ENCODE measurements around the gene CX3CR1.

Gene CX3CR1

GRCh38 chr3:39295184-39295775 lies 15.4 kb upstream of the CX3CR1 start:
- Histone ChIP-seq H3K4me2 (ENCODE audit: low read length) (no peak overlapping the region), H3K79me2 (ENCODE audit: insufficient read depth, low read length) (no peaks in the 10 kb centered on the region), H3K4me1 (ENCODE audit: insufficient read depth, low read length, severe bottlenecking) (no peaks in the 10 kb centered on the region), H4K20me1 (ENCODE audit: insufficient read depth, low read length) (no peaks in the 10 kb centered on the region), H3K9me2 (ENCODE audit: low read depth, low read length) (no peaks in the 10 kb centered on the region), H2AFZ (ENCODE audit: low read length) (no peak overlapping the region), H3K27me3 (ENCODE audit: insufficient read depth, low read length) (no peaks in the 10 kb centered on the region), H3K9ac (ENCODE audit: low read length) (no peak overlapping the region), H3K9me3 (ENCODE audit: low read length) (peaks cover 10% of the 10 kb centered on the region; the same call in 1 of the 2 replicates), H3F3A (ENCODE audit: insufficient read depth, low read length) (no peaks in the 10 kb centered on the region; the same call in 1 of the 2 replicates), H3K4me3 (ENCODE audit: low read depth, low read length, poor library complexity, severe bottlenecking) (no peak overlapping the region), H3K36me3 (ENCODE audit: insufficient read depth, low read length) (no peaks in the 10 kb centered on the region), H3K27ac (ENCODE audit: low read depth, low read length, poor library complexity, severe bottlenecking) (no peak overlapping the region)
- TF ChIP-seq EZH2 (IDR thresholded peaks at IDR 0.05; ENCODE audit: borderline replicate concordance, low read length), result no peak
- TF ChIP-seq, protein P1, sequence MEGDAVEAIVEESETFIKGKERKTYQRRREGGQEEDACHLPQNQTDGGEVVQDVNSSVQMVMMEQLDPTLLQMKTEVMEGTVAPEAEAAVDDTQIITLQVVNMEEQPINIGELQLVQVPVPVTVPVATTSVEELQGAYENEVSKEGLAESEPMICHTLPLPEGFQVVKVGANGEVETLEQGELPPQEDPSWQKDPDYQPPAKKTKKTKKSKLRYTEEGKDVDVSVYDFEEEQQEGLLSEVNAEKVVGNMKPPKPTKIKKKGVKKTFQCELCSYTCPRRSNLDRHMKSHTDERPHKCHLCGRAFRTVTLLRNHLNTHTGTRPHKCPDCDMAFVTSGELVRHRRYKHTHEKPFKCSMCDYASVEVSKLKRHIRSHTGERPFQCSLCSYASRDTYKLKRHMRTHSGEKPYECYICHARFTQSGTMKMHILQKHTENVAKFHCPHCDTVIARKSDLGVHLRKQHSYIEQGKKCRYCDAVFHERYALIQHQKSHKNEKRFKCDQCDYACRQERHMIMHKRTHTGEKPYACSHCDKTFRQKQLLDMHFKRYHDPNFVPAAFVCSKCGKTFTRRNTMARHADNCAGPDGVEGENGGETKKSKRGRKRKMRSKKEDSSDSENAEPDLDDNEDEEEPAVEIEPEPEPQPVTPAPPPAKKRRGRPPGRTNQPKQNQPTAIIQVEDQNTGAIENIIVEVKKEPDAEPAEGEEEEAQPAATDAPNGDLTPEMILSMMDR (IDR thresholded peaks at IDR 0.05; ENCODE audit: low read length), result no peak

DNA sequence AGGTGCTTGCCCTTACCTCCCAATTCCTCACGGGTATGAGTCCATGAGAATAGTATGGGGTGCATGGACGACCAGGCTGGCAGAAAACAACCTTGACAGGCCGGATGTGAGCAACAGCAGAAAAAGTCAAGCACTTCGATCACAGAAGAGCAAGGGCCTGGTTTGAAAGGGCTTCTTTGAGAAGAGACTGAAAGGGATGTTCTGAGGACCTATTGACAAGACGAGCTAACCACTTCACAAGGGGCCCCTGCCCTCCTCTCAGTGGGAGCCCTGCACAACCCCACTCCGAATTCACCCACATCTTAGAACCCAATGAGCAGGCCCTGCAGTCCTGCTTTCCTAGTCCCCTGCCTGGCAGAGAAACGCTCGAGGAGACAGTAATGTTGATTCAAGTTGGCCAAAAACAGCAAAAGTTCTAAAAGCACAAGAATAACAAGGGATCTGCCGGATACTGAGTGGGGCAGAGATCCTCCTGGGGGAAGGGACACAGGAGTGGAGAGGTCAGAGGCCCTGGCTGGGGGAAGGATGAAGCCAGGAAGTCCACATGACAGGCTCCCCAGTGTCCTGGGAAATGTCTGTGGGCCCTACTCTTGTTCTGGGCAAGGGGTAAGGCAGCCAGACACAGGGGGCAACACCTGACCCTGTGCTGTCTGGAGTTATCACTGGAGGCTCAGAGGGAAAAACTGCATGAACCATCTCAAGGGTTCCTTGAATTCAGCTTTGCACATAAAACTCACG lies 14.8 kb upstream of the CX3CR1 start:
- H3K4me3 ChIP-seq (ENCODE audit: low read depth, low read length, poor library complexity, severe bottlenecking), result no peak overlapping the region
- no peaks in the 10 kb centered on the region for H3K79me2 ChIP-seq (ENCODE audit: insufficient read depth, low read length)
- no peaks in the 10 kb centered on the region for H3K9me2 ChIP-seq (ENCODE audit: low read depth, low read length)
- no peaks in the 10 kb centered on the region; the same call in 1 of the 2 replicates for H3F3A ChIP-seq (ENCODE audit: insufficient read depth, low read length)
- H2AFZ ChIP-seq (ENCODE audit: low read length), result no peak overlapping the region
- no peaks in the 10 kb centered on the region for H4K20me1 ChIP-seq (ENCODE audit: insufficient read depth, low read length)
- no peak overlapping the region for H3K4me2 ChIP-seq (ENCODE audit: low read length)
- no peaks in the 10 kb centered on the region for H3K27me3 ChIP-seq (ENCODE audit: insufficient read depth, low read length)
- H3K36me3 ChIP-seq (ENCODE audit: insufficient read depth, low read length), result no peaks in the 10 kb centered on the region
- peaks cover 6% of the 10 kb centered on the region; the same call in 1 of the 2 replicates for H3K9me3 ChIP-seq (ENCODE audit: low read length)
- TF ChIP-seq EZH2 (IDR thresholded peaks at IDR 0.05; ENCODE audit: borderline replicate concordance, low read length), result no peak
- TF ChIP-seq, protein P1 (IDR thresholded peaks at IDR 0.05; ENCODE audit: low read length), result no peak
- no peak overlapping the region for H3K27ac ChIP-seq (ENCODE audit: low read depth, low read length, poor library complexity, severe bottlenecking)
- no peaks in the 10 kb centered on the region for H3K4me1 ChIP-seq (ENCODE audit: insufficient read depth, low read length, severe bottlenecking)
- no peak overlapping the region for H3K9ac ChIP-seq (ENCODE audit: low read length)

GRCh38 chr3:39292961-39293360 lies 13.1 kb upstream of the CX3CR1 start:
- Histone ChIP-seq H2AFZ (ENCODE audit: low read length) (no peak overlapping the region), H3K4me2 (ENCODE audit: low read length) (no peak overlapping the region), H3K36me3 (ENCODE audit: insufficient read depth, low read length) (no peaks in the 10 kb centered on the region), H3K9me2 (ENCODE audit: low read depth, low read length) (no peaks in the 10 kb centered on the region), H3K4me1 (ENCODE audit: insufficient read depth, low read length, severe bottlenecking) (peaks cover 8% of the 10 kb centered on the region), H3F3A (ENCODE audit: insufficient read depth, low read length) (no peaks in the 10 kb centered on the region), H3K79me2 (ENCODE audit: insufficient read depth, low read length) (no peaks in the 10 kb centered on the region), H3K9me3 (ENCODE audit: low read length) (no peaks in the 10 kb centered on the region), H4K20me1 (ENCODE audit: insufficient read depth, low read length) (no peaks in the 10 kb centered on the region), H3K4me3 (ENCODE audit: low read depth, low read length, poor library complexity, severe bottlenecking) (no peak overlapping the region), H3K27ac (ENCODE audit: low read depth, low read length, poor library complexity, severe bottlenecking) (no peak overlapping the region), H3K27me3 (ENCODE audit: insufficient read depth, low read length) (no peaks in the 10 kb centered on the region), H3K9ac (ENCODE audit: low read length) (no peak overlapping the region)
- TF ChIP-seq, protein P1 (IDR thresholded peaks at IDR 0.05; ENCODE audit: low read length), result no peak
- no peak for TF ChIP-seq EZH2 (IDR thresholded peaks at IDR 0.05; ENCODE audit: borderline replicate concordance, low read length)
